ENCODE measurements around the gene AP1S1.
"Not testable (repeated sequence)": the region's sequence is repeated elsewhere in the genome, so short reads cannot be mapped to it uniquely, and the experiment has no call there.

The AP1S1 gene

GRCh38 chr7:101153969-101154692, at the start of gene AP1S1:
AP1S1 (plus strand) TSS chr7:101154476; CDS start chr7:101154515, 39 bp downstream.
- no peaks in the 10 kb centered on the region for H3K9me3 ChIP-seq (ENCODE audit: control insufficient read depth in 1 of 2, low read length in 2 of 2)
- peaks cover 16% of the 10 kb centered on the region in 2 donors for H3K4me1 ChIP-seq (ENCODE audit: control insufficient read depth in 1 of 2, insufficient read depth in 2 of 2, low read length in 2 of 2)
- H3K4me3 ChIP-seq (ENCODE audit: low read depth in 1 of 2, low read length in 2 of 2), result peak within 1 kb of the TSS; percentile 74 to 77
- peaks cover 4 to 20% of the 10 kb centered on the region in 2 donors for H3K36me3 ChIP-seq (ENCODE audit: control insufficient read depth in 1 of 2, insufficient read depth in 2 of 2, low read length in 2 of 2)
- H3K27ac ChIP-seq (ENCODE audit: low read depth, low read length), result no peak within 1 kb of the TSS
- H3K9ac ChIP-seq (ENCODE audit: low read depth in 1 of 2, low read length in 2 of 2), result peak within 1 kb of the TSS; percentile 66
- no peaks in the 10 kb centered on the region for H3K27me3 ChIP-seq (ENCODE audit: control insufficient read depth in 1 of 2, insufficient read depth in 2 of 2, low read length in 2 of 2)

GRCh38 chr7:101104799-101105198, 49.5 kb upstream of the AP1S1 start:
- Histone ChIP-seq H3K27me3 (ENCODE audit: control insufficient read depth in 1 of 2, insufficient read depth in 2 of 2, low read length in 2 of 2) (peaks cover 0 to 8% of the 10 kb centered on the region in 2 donors), H3K27ac (ENCODE audit: low read depth, low read length) (no peak overlapping the region), H3K4me3 (ENCODE audit: low read depth in 1 of 2, low read length in 2 of 2) (no peak overlapping the region), H3K4me1 (ENCODE audit: control insufficient read depth in 1 of 2, insufficient read depth in 2 of 2, low read length in 2 of 2) (peaks cover 5 to 15% of the 10 kb centered on the region in 2 donors), H3K9me3 (ENCODE audit: control insufficient read depth in 1 of 2, low read length in 2 of 2) (no peaks in the 10 kb centered on the region), H3K9ac (ENCODE audit: low read depth in 1 of 2, low read length in 2 of 2) (no peak overlapping the region), H3K36me3 (ENCODE audit: control insufficient read depth in 1 of 2, insufficient read depth in 2 of 2, low read length in 2 of 2) (no peaks in the 10 kb centered on the region)

GRCh38 chr7:101105248-101105647, 49.0 kb upstream of the AP1S1 start:
- not testable (repeated sequence) for H3K9ac ChIP-seq (ENCODE audit: low read depth in 1 of 2, low read length in 2 of 2); H3K27me3 ChIP-seq (ENCODE audit: control insufficient read depth in 1 of 2, insufficient read depth in 2 of 2, low read length in 2 of 2); H3K27ac ChIP-seq (ENCODE audit: low read depth, low read length); H3K9me3 ChIP-seq (ENCODE audit: control insufficient read depth in 1 of 2, low read length in 2 of 2); H3K4me3 ChIP-seq (ENCODE audit: low read depth in 1 of 2, low read length in 2 of 2); H3K36me3 ChIP-seq (ENCODE audit: control insufficient read depth in 1 of 2, insufficient read depth in 2 of 2, low read length in 2 of 2)
- peaks cover 5 to 11% of the 10 kb centered on the region in 2 donors for H3K4me1 ChIP-seq (ENCODE audit: control insufficient read depth in 1 of 2, insufficient read depth in 2 of 2, low read length in 2 of 2)

GRCh38 chr7:101106386-101106785, 47.9 kb upstream of the AP1S1 start:
- no peaks in the 10 kb centered on the region for H3K27me3 ChIP-seq (ENCODE audit: control insufficient read depth in 1 of 2, insufficient read depth in 2 of 2, low read length in 2 of 2)
- no peaks in the 10 kb centered on the region for H3K36me3 ChIP-seq (ENCODE audit: control insufficient read depth in 1 of 2, insufficient read depth in 2 of 2, low read length in 2 of 2)
- no peak overlapping the region for H3K9ac ChIP-seq (ENCODE audit: low read depth in 1 of 2, low read length in 2 of 2)
- H3K4me1 ChIP-seq (ENCODE audit: control insufficient read depth in 1 of 2, insufficient read depth in 2 of 2, low read length in 2 of 2), result peaks cover 5 to 8% of the 10 kb centered on the region in 2 donors
- no peak overlapping the region for H3K4me3 ChIP-seq (ENCODE audit: low read depth in 1 of 2, low read length in 2 of 2)
- H3K9me3 ChIP-seq (ENCODE audit: control insufficient read depth in 1 of 2, low read length in 2 of 2), result no peaks in the 10 kb centered on the region
- H3K27ac ChIP-seq (ENCODE audit: low read depth, low read length), result no peak overlapping the region

GRCh38 chr7:101108330-101108857, 45.9 kb upstream of the AP1S1 start:
- H3K9me3 ChIP-seq (ENCODE audit: control insufficient read depth in 1 of 2, low read length in 2 of 2), result no peaks in the 10 kb centered on the region
- H3K36me3 ChIP-seq (ENCODE audit: control insufficient read depth in 1 of 2, insufficient read depth in 2 of 2, low read length in 2 of 2), result no peaks in the 10 kb centered on the region
- H3K27ac ChIP-seq (ENCODE audit: low read depth, low read length), result no peak overlapping the region
- H3K27me3 ChIP-seq (ENCODE audit: control insufficient read depth in 1 of 2, insufficient read depth in 2 of 2, low read length in 2 of 2), result no peaks in the 10 kb centered on the region
- H3K4me3 ChIP-seq (ENCODE audit: low read depth in 1 of 2, low read length in 2 of 2), result no peak overlapping the region
- no peak overlapping the region for H3K9ac ChIP-seq (ENCODE audit: low read depth in 1 of 2, low read length in 2 of 2)
- peaks cover 0 to 1% of the 10 kb centered on the region in 2 donors for H3K4me1 ChIP-seq (ENCODE audit: control insufficient read depth in 1 of 2, insufficient read depth in 2 of 2, low read length in 2 of 2)

- Histone ChIP-seq H3K9ac (ENCODE audit: low read depth in 1 of 2, low read length in 2 of 2) (no peak overlapping the region), H3K36me3 (ENCODE audit: control insufficient read depth in 1 of 2, insufficient read depth in 2 of 2, low read length in 2 of 2) (no peaks in the 10 kb centered on the region), H3K4me1 (ENCODE audit: control insufficient read depth in 1 of 2, insufficient read depth in 2 of 2, low read length in 2 of 2) (no peaks in the 10 kb centered on the region), H3K27me3 (ENCODE audit: control insufficient read depth in 1 of 2, insufficient read depth in 2 of 2, low read length in 2 of 2) (no peaks in the 10 kb centered on the region), H3K9me3 (ENCODE audit: control insufficient read depth in 1 of 2, low read length in 2 of 2) (no peaks in the 10 kb centered on the region), H3K4me3 (ENCODE audit: low read depth in 1 of 2, low read length in 2 of 2) (no peak overlapping the region), H3K27ac (ENCODE audit: low read depth, low read length) (no peak overlapping the region)
Observed at GRCh38 chr7:101108961-101109360, 45.3 kb upstream of the AP1S1 start.

GRCh38 chr7:101109368-101109767, 44.9 kb upstream of the AP1S1 start:
- Histone ChIP-seq H3K9ac (ENCODE audit: low read depth in 1 of 2, low read length in 2 of 2) (no peak overlapping the region), H3K27ac (ENCODE audit: low read depth, low read length) (no peak overlapping the region), H3K4me1 (ENCODE audit: control insufficient read depth in 1 of 2, insufficient read depth in 2 of 2, low read length in 2 of 2) (no peaks in the 10 kb centered on the region), H3K9me3 (ENCODE audit: control insufficient read depth in 1 of 2, low read length in 2 of 2) (no peaks in the 10 kb centered on the region), H3K27me3 (ENCODE audit: control insufficient read depth in 1 of 2, insufficient read depth in 2 of 2, low read length in 2 of 2) (no peaks in the 10 kb centered on the region), H3K4me3 (ENCODE audit: low read depth in 1 of 2, low read length in 2 of 2) (no peak overlapping the region), H3K36me3 (ENCODE audit: control insufficient read depth in 1 of 2, insufficient read depth in 2 of 2, low read length in 2 of 2) (no peaks in the 10 kb centered on the region)

- H3K27ac ChIP-seq (ENCODE audit: low read depth, low read length), result no peak overlapping the region
- H3K4me1 ChIP-seq (ENCODE audit: control insufficient read depth in 1 of 2, insufficient read depth in 2 of 2, low read length in 2 of 2), result no peaks in the 10 kb centered on the region
- no peaks in the 10 kb centered on the region for H3K9me3 ChIP-seq (ENCODE audit: control insufficient read depth in 1 of 2, low read length in 2 of 2)
- H3K27me3 ChIP-seq (ENCODE audit: control insufficient read depth in 1 of 2, insufficient read depth in 2 of 2, low read length in 2 of 2), result no peaks in the 10 kb centered on the region
- no peak overlapping the region for H3K9ac ChIP-seq (ENCODE audit: low read depth in 1 of 2, low read length in 2 of 2)
- H3K36me3 ChIP-seq (ENCODE audit: control insufficient read depth in 1 of 2, insufficient read depth in 2 of 2, low read length in 2 of 2), result no peaks in the 10 kb centered on the region
- no peak overlapping the region for H3K4me3 ChIP-seq (ENCODE audit: low read depth in 1 of 2, low read length in 2 of 2)
Observed at GRCh38 chr7:101111261-101111660, 43.0 kb upstream of the AP1S1 start.

- Histone ChIP-seq H3K27ac (ENCODE audit: low read depth, low read length) (no peak overlapping the region), H3K27me3 (ENCODE audit: control insufficient read depth in 1 of 2, insufficient read depth in 2 of 2, low read length in 2 of 2) (no peaks in the 10 kb centered on the region), H3K4me3 (ENCODE audit: low read depth in 1 of 2, low read length in 2 of 2) (no peak overlapping the region), H3K9me3 (ENCODE audit: control insufficient read depth in 1 of 2, low read length in 2 of 2) (no peaks in the 10 kb centered on the region), H3K4me1 (ENCODE audit: control insufficient read depth in 1 of 2, insufficient read depth in 2 of 2, low read length in 2 of 2) (no peaks in the 10 kb centered on the region), H3K36me3 (ENCODE audit: control insufficient read depth in 1 of 2, insufficient read depth in 2 of 2, low read length in 2 of 2) (no peaks in the 10 kb centered on the region), H3K9ac (ENCODE audit: low read depth in 1 of 2, low read length in 2 of 2) (no peak overlapping the region)
Observed at GRCh38 chr7:101112233-101112632, 42.0 kb upstream of the AP1S1 start.

GRCh38 chr7:101113140-101113539, 41.1 kb upstream of the AP1S1 start:
- not testable (repeated sequence) for H3K9me3 ChIP-seq (ENCODE audit: control insufficient read depth in 1 of 2, low read length in 2 of 2); H3K27ac ChIP-seq (ENCODE audit: low read depth, low read length); H3K9ac ChIP-seq (ENCODE audit: low read depth in 1 of 2, low read length in 2 of 2)

More at GRCh38 chr7:101113140-101113539, 41.1 kb upstream of the AP1S1 start:
- not testable (repeated sequence) for H3K4me3 ChIP-seq (ENCODE audit: low read depth in 1 of 2, low read length in 2 of 2); H3K4me1 ChIP-seq (ENCODE audit: control insufficient read depth in 1 of 2, insufficient read depth in 2 of 2, low read length in 2 of 2); H3K27me3 ChIP-seq (ENCODE audit: control insufficient read depth in 1 of 2, insufficient read depth in 2 of 2, low read length in 2 of 2); H3K36me3 ChIP-seq (ENCODE audit: control insufficient read depth in 1 of 2, insufficient read depth in 2 of 2, low read length in 2 of 2)

All from duodenal mucosa (tissue), 2 donors.